Urinary bladder (tissue), 4 donors: ENCODE results near the gene EIF4ENIF1. TPM values are rescaled to one million over a fixed set of nuclear protein-coding genes. Genes with fewer than 3 reads are reported as not detected.
"Not testable (repeated sequence)": the region's sequence is repeated elsewhere in the genome, so short reads cannot be mapped to it uniquely, and the experiment has no call there.

Experiments
- DNase-seq: peaks from one replicate; pipeline ENCODE4 v3.0.0-alpha.2; 2015; ENCODE audit errors: extremely low spot score
- H3K27ac ChIP-seq: one replicate; pipeline ENCODE4 v1.5.1; 2013; ENCODE audit warnings: low read depth, mild to moderate bottlenecking, moderate library complexity
- H3K36me3 ChIP-seq: one replicate; pipeline ENCODE4 v1.6.1; 2013; ENCODE audit warnings: mild to moderate bottlenecking, moderate library complexity; ENCODE audit not compliant: insufficient read depth
- H3K4me1 ChIP-seq: one replicate; pipeline ENCODE4 v1.6.1; 2013; ENCODE audit warnings: mild to moderate bottlenecking, moderate library complexity; ENCODE audit not compliant: insufficient read depth
- H3K4me3 ChIP-seq: one replicate; pipeline ENCODE4 v1.5.1; 2013; ENCODE audit warnings: low read depth, low read length
- WGBS: extraction: QIAGEN DNeasy Blood & Tissue Kit; methylation state at CpG from one replicate; pipeline ENCODE4 v1.1.7; 2013; 5-methylcytosine and 5-hydroxymethylcytosine counted together
- polyA plus RNA-seq: library from polyadenylated mRNA; stranded (reverse); fragments of 200-250 nt; gene quantifications from one replicate; pipeline ENCODE4 v1.2.3, GENCODE V29; 2013
- total RNA-seq: library from RNA; depleted of rRNA; stranded (reverse); fragments of >200 nt; gene quantifications from one replicate; pipeline ENCODE4 v1.2.3, GENCODE V29; 2014
- donor health status: healthy with polysubstance abuse.
- donor health status: healthy.

Gene EIF4ENIF1
- total and polyA plus RNA-seq, 2 donors: 11.1 to 25.3 TPM

- no peak overlapping the region for H3K27ac ChIP-seq
- 93% methylated on average over 2 of the region's 2 CpGs for WGBS
- H3K4me1 ChIP-seq: no peaks in the 10 kb centered on the region
- no peak overlapping the region for H3K4me3 ChIP-seq
- DNase-seq: no peak
- peaks cover 2% of the 10 kb centered on the region for H3K36me3 ChIP-seq
These were observed 42.9 kb downstream of the EIF4ENIF1 start for GRCh38 chr22:31446767-31447166.

GRCh38 chr22:31446208-31446607 is 43.4 kb downstream of the EIF4ENIF1 start:
- no peaks in the 10 kb centered on the region for H3K4me1 ChIP-seq
- H3K4me3 ChIP-seq: no peak overlapping the region
- H3K27ac ChIP-seq: no peak overlapping the region
- peaks cover 2% of the 10 kb centered on the region for H3K36me3 ChIP-seq
- no peak for DNase-seq
- 69% methylated on average over 3 of the region's 3 CpGs for WGBS

GRCh38 chr22:31445642-31446041 is 44.0 kb downstream of the EIF4ENIF1 start:
- Histone ChIP-seq H3K36me3 (no peaks in the 10 kb centered on the region), H3K4me1 (no peaks in the 10 kb centered on the region), H3K4me3 (no peak overlapping the region), H3K27ac (no peak overlapping the region)
- 93% methylated on average over 3 of the region's 3 CpGs for WGBS
- DNase-seq: no peak

GRCh38 chr22:31443516-31443915 is 46.1 kb downstream of the EIF4ENIF1 start:
- WGBS: 63% methylated on average over 7 of the region's 7 CpGs
- peaks cover 3% of the 10 kb centered on the region for H3K36me3 ChIP-seq
- no peaks in the 10 kb centered on the region for H3K4me1 ChIP-seq

GRCh38 chr22:31442768-31443489 is 46.7 kb downstream of the EIF4ENIF1 start:
- WGBS: 60% methylated on average over 5 of the region's 5 CpGs
- no peak overlapping the region for H3K27ac ChIP-seq
- no peak for DNase-seq
- H3K4me3 ChIP-seq: no peak overlapping the region
- H3K36me3 ChIP-seq: peaks cover 3% of the 10 kb centered on the region
- no peaks in the 10 kb centered on the region for H3K4me1 ChIP-seq

More at GRCh38 chr22:31443516-31443915, 46.1 kb downstream of the EIF4ENIF1 start:
- Histone ChIP-seq H3K27ac (no peak overlapping the region), H3K4me3 (no peak overlapping the region)
- no peak for DNase-seq

GRCh38 chr22:31441652-31442051 is 48.0 kb downstream of the EIF4ENIF1 start:
- Histone ChIP-seq H3K36me3 (peaks cover 3% of the 10 kb centered on the region), H3K4me3 (no peak overlapping the region), H3K27ac (no peak overlapping the region), H3K4me1 (no peaks in the 10 kb centered on the region)
- 90% methylated on average over 5 of the region's 5 CpGs for WGBS
- no peak for DNase-seq

- WGBS: 93% methylated on average over 7 of the region's 7 CpGs
- Histone ChIP-seq H3K4me1 (no peaks in the 10 kb centered on the region), H3K4me3 (no peak overlapping the region), H3K36me3 (peaks cover 3% of the 10 kb centered on the region), H3K27ac (no peak overlapping the region)
- DNase-seq: no peak
These were observed 49.0 kb downstream of the EIF4ENIF1 start for GRCh38 chr22:31440681-31441080.

- no peak overlapping the region for H3K27ac ChIP-seq
- peaks cover 3% of the 10 kb centered on the region for H3K36me3 ChIP-seq
- H3K4me3 ChIP-seq: no peak overlapping the region
- no peaks in the 10 kb centered on the region for H3K4me1 ChIP-seq
- 52% methylated on average over 8 of the region's 8 CpGs for WGBS
- DNase-seq: no peak
These were observed 49.8 kb downstream of the EIF4ENIF1 start for GRCh38 chr22:31439808-31440207.

- Histone ChIP-seq H3K27ac (no peak overlapping the region), H3K36me3 (peaks cover 4% of the 10 kb centered on the region), H3K4me1 (no peaks in the 10 kb centered on the region), H3K4me3 (no peak overlapping the region)
- DNase-seq: no peak
- 79% methylated on average over 3 of the region's 3 CpGs for WGBS
These were observed 53.5 kb downstream of the EIF4ENIF1 start for GRCh38 chr22:31436132-31436531.

GRCh38 chr22:31431950-31432349 is 57.7 kb downstream of the EIF4ENIF1 start:
- no peak overlapping the region for H3K27ac ChIP-seq
- H3K4me3 ChIP-seq: no peak overlapping the region
- peaks cover 5% of the 10 kb centered on the region for H3K36me3 ChIP-seq
- no peaks in the 10 kb centered on the region for H3K4me1 ChIP-seq
- DNase-seq: no peak
- 94% methylated on average over 5 of the region's 5 CpGs for WGBS

GRCh38 chr22:31425331-31426050 is 64.2 kb downstream of the EIF4ENIF1 start:
- 94% methylated on average over 9 of the region's 9 CpGs for WGBS
- DNase-seq: no peak
- Histone ChIP-seq H3K4me1 (no peaks in the 10 kb centered on the region), H3K36me3 (peaks cover 19% of the 10 kb centered on the region), H3K27ac (no peak overlapping the region), H3K4me3 (no peak overlapping the region)

GRCh38 chr22:31402350-31402749 is 87.3 kb downstream of the EIF4ENIF1 start:
- H3K4me3 ChIP-seq, DNase-seq, H3K4me1 ChIP-seq, H3K36me3 ChIP-seq, H3K27ac ChIP-seq: not testable (repeated sequence)
- WGBS: 96% methylated on average over 2 of the region's 2 CpGs

- H3K4me3 ChIP-seq: peak overlapping the region; percentile 69
- peaks cover 2% of the 10 kb centered on the region for H3K36me3 ChIP-seq
- no peak for DNase-seq
- H3K4me1 ChIP-seq: no peaks in the 10 kb centered on the region
- 2% methylated on average over 11 of the region's 11 CpGs for WGBS
- H3K27ac ChIP-seq: no peak overlapping the region
These were observed 89.6 kb downstream of the EIF4ENIF1 start for GRCh38 chr22:31400023-31400397.
